CD4-positive, alpha-beta T cell (primary cell): ENCODE measurements around the gene ABCC8. TPM values are rescaled to one million over a fixed set of nuclear protein-coding genes. Genes with fewer than 3 reads are reported as not detected.

Experiments used
- ATAC-seq: fragments of 200-7000 bp; cut with Tn5 transposase; one replicate; pipeline ENCODE4 v1.10.0; 2022; ENCODE audit warnings: mild to moderate bottlenecking; ENCODE audit not compliant: poor library complexity
- CTCF ChIA-PET: fragments of 350-600 bp; sonication (Branson Sonifier 250); formaldehyde crosslinking; loops from one replicate; lab custom pipeline; 2021; ENCODE audit warnings: antibody characterized with exemption, inconsistent platforms; lab: Charles Lee
- POLR2A ChIA-PET: fragments of 350-600 bp; sonication (Branson Sonifier 250); formaldehyde crosslinking; loops from one replicate; lab custom pipeline; 2021; ENCODE audit warnings: antibody characterized with exemption, inconsistent platforms; lab: Charles Lee
- DNase-seq, 14 experiments: peaks; one replicate each; pipeline ENCODE4 v3.0.0-alpha.2; 2013 to 2020; ENCODE audit warnings: mixed read lengths in 2 of 14
- H3K27ac ChIP-seq, 2 donors: one replicate each; pipeline versions ENCODE4 v1.5.1 to v1.7.0; 2013; ENCODE audit warnings: low read length in 2 of 2, low read depth in 1 of 2, mild to moderate bottlenecking in 1 of 2
- H3K27me3 ChIP-seq, 2 experiments: 1 replicate in 1 of 2; 2 replicates in 1 of 2; pipeline versions ENCODE4 v1.6.1 to v1.7.0; 2013; ENCODE audit warnings: low read length in 2 of 2, control low read depth in 1 of 2, mild to moderate bottlenecking in 1 of 2, moderate library complexity in 1 of 2; ENCODE audit not compliant: insufficient read depth in 2 of 2, control insufficient read depth in 1 of 2
- H3K36me3 ChIP-seq: one replicate; pipeline ENCODE4 v1.6.1; 2013; ENCODE audit warnings: low read length, control low read depth; ENCODE audit not compliant: insufficient read depth
- H3K4me1 ChIP-seq: one replicate; pipeline ENCODE4 v1.6.1; 2013; ENCODE audit warnings: low read length, control low read depth; ENCODE audit not compliant: insufficient read depth
- H3K4me3 ChIP-seq: one replicate; pipeline ENCODE4 v1.5.1; 2013; ENCODE audit warnings: mild to moderate bottlenecking, low read length, moderate library complexity
- H3K9me3 ChIP-seq, 2 experiments: 1 replicate in 1 of 2; 2 replicates in 1 of 2; pipeline versions ENCODE4 v1.6.1 to v1.7.0; 2013; ENCODE audit warnings: low read length in 2 of 2, mild to moderate bottlenecking in 2 of 2, control low read depth in 1 of 2, moderate library complexity in 1 of 2; ENCODE audit not compliant: control insufficient read depth in 1 of 2, insufficient read depth in 1 of 2
- H3K27ac Mint-ChIP-seq: one replicate; pipeline ENCODE4 v1.8.0; 2020; ENCODE audit warnings: mixed read lengths
- H3K27me3 Mint-ChIP-seq: one replicate; pipeline ENCODE4 v1.8.0; 2021; ENCODE audit warnings: mixed read lengths
- H3K36me3 Mint-ChIP-seq: one replicate; pipeline ENCODE4 v1.8.0; 2021; ENCODE audit warnings: low read depth, mixed read lengths
- H3K4me1 Mint-ChIP-seq: one replicate; pipeline ENCODE4 v1.8.0; 2021; ENCODE audit warnings: low read depth, mixed read lengths
- H3K4me3 Mint-ChIP-seq: one replicate; pipeline ENCODE4 v1.8.0; 2020; ENCODE audit warnings: mild to moderate bottlenecking, mixed read lengths
- H3K9me3 Mint-ChIP-seq: one replicate; pipeline ENCODE4 v1.8.0; 2020; ENCODE audit warnings: mixed read lengths
- intact Hi-C, 2 experiments: fragments of 100-400 bp; cut with DNase I in 1 of 2; cut with micrococcal nuclease in 1 of 2; formaldehyde crosslinking; loops; one replicate each; pipeline versions ENCODE4 v1.15.1 to v1.9.0; 2023 to 2025; cut with DNase I, micrococcal nuclease
- total RNA-seq, 174 experiments: library from RNA in 2 of 174; stranded (reverse) in 2 of 174; gene quantifications; one replicate each; pipeline ENCODE4 v1.2.3 and lab custom pipeline; 2021 to 2026
- TF ChIP-seq, protein P1 (sequence below): fragments of 200-600 bp; IDR thresholded peaks from one replicate; pipeline ENCODE4 v1.8.0; 2022; ENCODE audit warnings: antibody characterized with exemption, mild to moderate bottlenecking

The ABCC8 gene
- total RNA-seq, 2 experiments from 2014 or later: not detected

GRCh38 chr11:17403980-17404759, 72.5 kb downstream of the ABCC8 start:
- Histone ChIP-seq H3K27me3 (no peaks in the 10 kb centered on the region), H3K27ac (no peak overlapping the region), H3K4me1 (no peaks in the 10 kb centered on the region), H3K4me3 (no peak overlapping the region), H3K36me3 (no peaks in the 10 kb centered on the region), H3K9me3 (no peaks in the 10 kb centered on the region)
- CTCF ChIA-PET: no interaction called here
- no peaks in the 10 kb centered on the region for H3K27me3 Mint-ChIP-seq
- TF ChIP-seq, protein P1, sequence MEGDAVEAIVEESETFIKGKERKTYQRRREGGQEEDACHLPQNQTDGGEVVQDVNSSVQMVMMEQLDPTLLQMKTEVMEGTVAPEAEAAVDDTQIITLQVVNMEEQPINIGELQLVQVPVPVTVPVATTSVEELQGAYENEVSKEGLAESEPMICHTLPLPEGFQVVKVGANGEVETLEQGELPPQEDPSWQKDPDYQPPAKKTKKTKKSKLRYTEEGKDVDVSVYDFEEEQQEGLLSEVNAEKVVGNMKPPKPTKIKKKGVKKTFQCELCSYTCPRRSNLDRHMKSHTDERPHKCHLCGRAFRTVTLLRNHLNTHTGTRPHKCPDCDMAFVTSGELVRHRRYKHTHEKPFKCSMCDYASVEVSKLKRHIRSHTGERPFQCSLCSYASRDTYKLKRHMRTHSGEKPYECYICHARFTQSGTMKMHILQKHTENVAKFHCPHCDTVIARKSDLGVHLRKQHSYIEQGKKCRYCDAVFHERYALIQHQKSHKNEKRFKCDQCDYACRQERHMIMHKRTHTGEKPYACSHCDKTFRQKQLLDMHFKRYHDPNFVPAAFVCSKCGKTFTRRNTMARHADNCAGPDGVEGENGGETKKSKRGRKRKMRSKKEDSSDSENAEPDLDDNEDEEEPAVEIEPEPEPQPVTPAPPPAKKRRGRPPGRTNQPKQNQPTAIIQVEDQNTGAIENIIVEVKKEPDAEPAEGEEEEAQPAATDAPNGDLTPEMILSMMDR: no peak
- no peak overlapping the region for H3K27ac Mint-ChIP-seq
- DNase-seq: no peak
- no peaks in the 10 kb centered on the region for H3K36me3 Mint-ChIP-seq
- POLR2A ChIA-PET: no interaction called here
- H3K4me1 Mint-ChIP-seq: no peaks in the 10 kb centered on the region
- intact Hi-C loops: no loop called here
- H3K4me3 Mint-ChIP-seq: no peak overlapping the region
- ATAC-seq: no peak
- no peaks in the 10 kb centered on the region for H3K9me3 Mint-ChIP-seq

GRCh38 chr11:17402486-17402885, 74.2 kb downstream of the ABCC8 start:
- DNase-seq (no peak), ATAC-seq (no peak)
- Histone ChIP-seq H3K9me3 (no peaks in the 10 kb centered on the region), H3K36me3 (no peaks in the 10 kb centered on the region), H3K27me3 (no peaks in the 10 kb centered on the region), H3K4me1 (no peaks in the 10 kb centered on the region), H3K4me3 (no peak overlapping the region), H3K27ac (no peak overlapping the region)
- no peaks in the 10 kb centered on the region for H3K9me3 Mint-ChIP-seq
- no peaks in the 10 kb centered on the region for H3K27me3 Mint-ChIP-seq
- intact Hi-C loops: no loop called here
- H3K27ac Mint-ChIP-seq: no peak overlapping the region
- H3K4me1 Mint-ChIP-seq: no peaks in the 10 kb centered on the region
- POLR2A ChIA-PET: no interaction called here
- CTCF ChIA-PET: no interaction called here
- H3K4me3 Mint-ChIP-seq: no peak overlapping the region
- no peaks in the 10 kb centered on the region for H3K36me3 Mint-ChIP-seq
- TF ChIP-seq, protein P1: no peak

DNA sequence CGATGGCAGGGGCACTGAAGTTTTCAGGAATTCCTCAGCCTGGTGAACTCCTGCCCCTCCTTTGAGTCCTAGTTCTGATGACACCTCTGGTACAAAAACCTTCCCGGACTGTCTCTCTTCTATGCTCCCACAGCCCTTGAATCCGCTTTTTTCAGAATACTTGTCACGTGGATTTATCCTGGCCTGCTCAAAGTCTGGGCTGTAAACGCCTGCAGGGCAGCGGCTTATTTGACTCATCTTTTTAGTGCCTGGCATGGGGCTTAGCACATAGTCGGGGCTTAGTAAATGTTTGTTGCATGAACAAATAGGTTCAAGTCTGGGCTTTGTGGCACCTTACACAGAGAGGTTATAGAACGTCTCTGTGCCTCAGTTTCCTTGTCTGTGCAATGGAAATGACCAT, 74.8 kb downstream of the ABCC8 start:
- Mint-ChIP-seq H3K36me3 (no peaks in the 10 kb centered on the region), H3K9me3 (no peaks in the 10 kb centered on the region), H3K4me3 (no peak overlapping the region), H3K4me1 (no peaks in the 10 kb centered on the region), H3K27ac (no peak overlapping the region), H3K27me3 (no peaks in the 10 kb centered on the region)
- Histone ChIP-seq H3K9me3 (no peaks in the 10 kb centered on the region), H3K4me1 (no peaks in the 10 kb centered on the region), H3K27me3 (no peaks in the 10 kb centered on the region), H3K4me3 (no peak overlapping the region), H3K27ac (no peak overlapping the region), H3K36me3 (no peaks in the 10 kb centered on the region)
- TF ChIP-seq, protein P1: no peak
- POLR2A ChIA-PET: no interaction called here
- CTCF ChIA-PET: no interaction called here
- intact Hi-C loops: no loop called here
- no peak for ATAC-seq
- DNase-seq: no peak
